SK-N-SH (cell line): ENCODE results near the gene SPRR2D. TPM values are rescaled to one million over a fixed set of nuclear protein-coding genes. Genes with fewer than 3 reads are reported as not detected.

Experiments
- CTCF ChIA-PET: fragments of 300-600, 350-600 bp; formaldehyde crosslinking; extraction: SDS; loops from one replicate; lab custom pipeline; 2021; lab: Yijun Ruan, JAX
- POLR2A ChIA-PET: fragments of 350-600 bp; sonication (Branson Sonifier 250); formaldehyde crosslinking; extraction: SDS; loops from one replicate; lab custom pipeline; 2020; ENCODE audit warnings: antibody characterized with exemption, inconsistent platforms; lab: Yijun Ruan, JAX
- DNase-seq: peaks from one replicate; pipeline ENCODE4 v3.0.0; 2012
- H2AFZ ChIP-seq: fragments of 200-600 bp; sonication (generic); 2 replicates; pipeline ENCODE4 v1.8.1; 2016; ENCODE audit warnings: antibody characterized with exemption, mild to moderate bottlenecking, low read depth
- H3F3A ChIP-seq: fragments of 200-600 bp; sonication (generic); replicated peaks from 2 replicates; pipeline ENCODE3; 2016; ENCODE audit warnings: antibody characterized with exemption, mild to moderate bottlenecking; ENCODE audit not compliant: insufficient read depth
- H3K27ac ChIP-seq, 2 experiments: fragments of 200-500 bp in 1 of 2; fragments of 200-600 bp in 1 of 2; sonication (Bioruptor generic) in 1 of 2; sonication (generic), shearing (Covaris generic) in 1 of 2; 2 replicates each; pipeline versions ENCODE4 v1.5.1 to v1.6.1; 2014 to 2016; ENCODE audit warnings: low read depth in 2 of 2, inconsistent platforms in 1 of 2, low read length in 1 of 2, mild to moderate bottlenecking in 1 of 2, mixed read lengths in 1 of 2
- H3K27me3 ChIP-seq: fragments of 200-600 bp; sonication (generic), shearing (Covaris generic); 2 replicates; pipeline ENCODE4 v1.6.1; 2016; ENCODE audit warnings: mixed run types; ENCODE audit not compliant: insufficient read depth
- H3K36me3 ChIP-seq, 2 experiments: fragments of 200-500 bp in 1 of 2; fragments of 200-600 bp in 1 of 2; sonication (Bioruptor generic) in 1 of 2; sonication (generic) in 1 of 2; replicated peaks in 1 of 2; 2 replicates each; pipeline versions ENCODE3 to v1.5.1; 2014 to 2016; ENCODE audit warnings: low read length in 1 of 2, mild to moderate bottlenecking in 1 of 2; ENCODE audit not compliant: insufficient read depth in 2 of 2, control insufficient read depth in 1 of 2
- H3K4me1 ChIP-seq, 2 experiments: fragments of 200-500 bp in 1 of 2; fragments of 200-600 bp in 1 of 2; sonication (Bioruptor generic) in 1 of 2; sonication (generic), shearing (Covaris generic) in 1 of 2; 2 replicates each; pipeline versions ENCODE4 v1.5.1 to v1.6.1; 2014 to 2016; ENCODE audit warnings: low read depth in 1 of 2, low read length in 1 of 2, mixed run types in 1 of 2; ENCODE audit not compliant: insufficient read depth in 2 of 2, control insufficient read depth in 1 of 2
- H3K4me2 ChIP-seq: fragments of 200-600 bp; sonication (generic), shearing (Covaris generic); 2 replicates; pipeline ENCODE4 v1.6.1; 2017; ENCODE audit warnings: mixed run types
- H3K4me3 ChIP-seq, 2 experiments: fragments of 200-500 bp in 1 of 2; fragments of 200-600 bp in 1 of 2; sonication (Bioruptor generic) in 1 of 2; sonication (generic), shearing (Covaris generic) in 1 of 2; 2 replicates each; pipeline versions ENCODE4 v1.5.1 to v1.8.1; 2014 to 2016; ENCODE audit warnings: low read depth in 2 of 2, inconsistent platforms in 1 of 2, low read length in 1 of 2, mild to moderate bottlenecking in 1 of 2, mixed read lengths in 1 of 2, moderate library complexity in 1 of 2
- H3K79me2 ChIP-seq: fragments of 200-600 bp; sonication (generic); 2 replicates; pipeline ENCODE4 v1.8.1; 2017; ENCODE audit warnings: mild to moderate bottlenecking; ENCODE audit not compliant: insufficient read depth
- H3K9ac ChIP-seq: fragments of 200-600 bp; sonication (generic); 2 replicates; pipeline ENCODE4 v1.6.1; 2017; ENCODE audit warnings: mixed run types
- H3K9me2 ChIP-seq: fragments of 200-600 bp; sonication (generic); 2 replicates; pipeline ENCODE4 v1.6.1; 2017; ENCODE audit warnings: mixed run types
- H3K9me3 ChIP-seq: fragments of 200-600 bp; sonication (generic); 2 replicates; pipeline ENCODE4 v1.6.1; 2017; ENCODE audit warnings: mixed run types, mild to moderate bottlenecking, moderate library complexity
- H4K20me1 ChIP-seq: fragments of 200-600 bp; sonication (generic); 2 replicates; pipeline ENCODE4 v1.6.1; 2017; ENCODE audit warnings: mild to moderate bottlenecking, mixed run types; ENCODE audit not compliant: insufficient read depth
- EP300 ChIP-seq, 2 experiments: IDR thresholded peaks; 2 replicates each; pipeline versions ENCODE4 v1.4.0 to v1.6.1; 2012; ENCODE audit warnings: borderline replicate concordance in 1 of 2, low read depth in 1 of 2, low read length in 1 of 2
- EZH2phosphoT487 ChIP-seq: fragments of 200-600 bp; sonication (generic); IDR thresholded peaks from 2 replicates; pipeline ENCODE4 v1.6.1; 2017; ENCODE audit warnings: low read depth, mixed run types, mild to moderate bottlenecking, antibody characterized with exemption, moderate library complexity, borderline replicate concordance
- FOSL2 ChIP-seq: IDR thresholded peaks from 2 replicates; pipeline ENCODE4 v1.4.0; 2012; ENCODE audit warnings: low read depth, mild to moderate bottlenecking, moderate library complexity, borderline replicate concordance
- FOXJ3 ChIP-seq: sonication (generic); formaldehyde crosslinking; IDR thresholded peaks from 2 replicates; pipeline ENCODE4 v1.5.1; 2020; ENCODE audit warnings: mild to moderate bottlenecking, missing genetic modification reagents
- GATA2 ChIP-seq: sonication (generic); formaldehyde crosslinking; IDR thresholded peaks from 2 replicates; pipeline ENCODE4 v1.5.0; 2020; ENCODE audit warnings: mild to moderate bottlenecking, missing genetic modification reagents
- IRF3 ChIP-seq: fragments of 150-350 bp; IDR thresholded peaks from 2 replicates; pipeline ENCODE4 v1.6.1; 2016; ENCODE audit warnings: mild to moderate bottlenecking, low read depth, low read length
- JUND ChIP-seq: IDR thresholded peaks from 2 replicates; pipeline ENCODE4 v1.4.0; 2012
- MXI1 ChIP-seq: IDR thresholded peaks from 2 replicates; pipeline ENCODE4 v1.6.1; 2012; ENCODE audit warnings: mild to moderate bottlenecking, low read depth, low read length, improper control_type of control experiment
- NFIC ChIP-seq: IDR thresholded peaks from 2 replicates; pipeline ENCODE4 v1.4.0; 2012; ENCODE audit warnings: borderline replicate concordance
- POLR2AphosphoS5 ChIP-seq: IDR thresholded peaks from 2 replicates; pipeline ENCODE4 v1.6.1; 2012; ENCODE audit warnings: low read depth, low read length
- RAD21 ChIP-seq: IDR thresholded peaks from 2 replicates; pipeline ENCODE4 v1.6.1; 2012; ENCODE audit warnings: mild to moderate bottlenecking, low read length
- RCOR1 ChIP-seq: fragments of 150-350 bp; IDR thresholded peaks from 2 replicates; pipeline ENCODE4 v1.6.1; 2017; ENCODE audit warnings: antibody characterized with exemption, low read length
- REST ChIP-seq: IDR thresholded peaks from 2 replicates; pipeline ENCODE4 v1.6.1; 2012; ENCODE audit warnings: mild to moderate bottlenecking, low read depth, low read length, moderate library complexity
- RFX5 ChIP-seq: IDR thresholded peaks from 2 replicates; pipeline ENCODE4 v1.6.1; 2012; ENCODE audit warnings: mild to moderate bottlenecking, improper control_type of control experiment, low read length
- SIN3A ChIP-seq: IDR thresholded peaks from 2 replicates; pipeline ENCODE4 v1.6.1; 2012; ENCODE audit warnings: low read depth, mild to moderate bottlenecking, low read length, moderate library complexity, borderline replicate concordance
- TAF1 ChIP-seq: IDR thresholded peaks from 2 replicates; pipeline ENCODE4 v1.6.1; 2012; ENCODE audit warnings: low read depth, mild to moderate bottlenecking, low read length, moderate library complexity, borderline replicate concordance
- TEAD4 ChIP-seq: IDR thresholded peaks from 2 replicates; pipeline ENCODE4 v1.4.0; 2012; ENCODE audit warnings: mild to moderate bottlenecking, borderline replicate concordance; ENCODE audit not compliant: insufficient read depth
- USF1 ChIP-seq: IDR thresholded peaks from 2 replicates; pipeline ENCODE4 v1.4.0; 2012; ENCODE audit warnings: low read depth, borderline replicate concordance
- YY1 ChIP-seq: IDR thresholded peaks from 2 replicates; pipeline ENCODE4 v1.4.0; 2012; ENCODE audit warnings: low read depth, mild to moderate bottlenecking
- ZBTB33 ChIP-seq: IDR thresholded peaks from 2 replicates; pipeline ENCODE4 v1.4.0; 2012; ENCODE audit warnings: low read depth, borderline replicate concordance
- polyA plus RNA-seq, 3 experiments: library from polyadenylated mRNA; depleted of rRNA; stranded (reverse); fragments of >200 nt; gene quantifications; 2 replicates each; pipeline ENCODE4 v1.2.3, GENCODE V29; 2012

Gene SPRR2D
- polyA plus RNA-seq, 1 of the 3 experiments (the other 2 are of a cell fraction): not detected

GRCh38 chr1:153032677-153033308, 8.1 kb downstream of the SPRR2D start (continued):
- TF ChIP-seq ZBTB33 (no peak), EZH2phosphoT487 (no peak), JUND (no peak), FOXJ3 (no peak), TAF1 (no peak), RFX5 (no peak), NFIC (no peak), IRF3 (no peak), SIN3A (no peak), RCOR1 (no peak), MXI1 (no peak), RAD21 (no peak)
- TF ChIP-seq, all 33 proteins: peak for 3

- no peaks in the 10 kb centered on the region for H3K9me2 ChIP-seq
- no peak overlapping the region for H3K4me3 ChIP-seq
- TF ChIP-seq REST: no peak
- no peak for TF ChIP-seq YY1
- no peak for TF ChIP-seq TEAD4
- no peak for TF ChIP-seq EZH2phosphoT487
- TF ChIP-seq MXI1: no peak
- no peak for TF ChIP-seq IRF3
- TF ChIP-seq USF1: no peak
- no peak for TF ChIP-seq FOSL2
- TF ChIP-seq POLR2AphosphoS5: no peak
- no peak for TF ChIP-seq EP300 (IDR thresholded peaks at IDR 0.05; ENCODE audit: borderline replicate concordance in 1 of 2, low read depth in 1 of 2, low read length in 1 of 2)
- no peak for TF ChIP-seq NFIC
- no peak for TF ChIP-seq RCOR1
- no peak for TF ChIP-seq GATA2 (CRISPR knock-in tag)
- H3K27ac ChIP-seq: no peak overlapping the region
- H4K20me1 ChIP-seq: no peaks in the 10 kb centered on the region
- POLR2A ChIA-PET: no interaction called here
- no peaks in the 10 kb centered on the region for H3K36me3 ChIP-seq
- DNase-seq: no peak
- H3K9ac ChIP-seq: no peak overlapping the region
- H3K9me3 ChIP-seq: no peaks in the 10 kb centered on the region
- H3K4me1 ChIP-seq: no peaks in the 10 kb centered on the region
- no peaks in the 10 kb centered on the region for H3F3A ChIP-seq
- H3K4me2 ChIP-seq: no peak overlapping the region
- H3K79me2 ChIP-seq: no peaks in the 10 kb centered on the region
- no peak overlapping the region for H2AFZ ChIP-seq
- CTCF ChIA-PET: no interaction called here
- H3K27me3 ChIP-seq: no peaks in the 10 kb centered on the region
Measured at GRCh38 chr1:153032073-153032472, 8.8 kb downstream of the SPRR2D start.
